Muscle of back (tissue), 13 donors: ENCODE measurements around the gene MAN1A2. TPM values are rescaled to one million over a fixed set of nuclear protein-coding genes. Genes with fewer than 3 reads are reported as not detected.
"Not testable (repeated sequence)": the region's sequence is repeated elsewhere in the genome, so short reads cannot be mapped to it uniquely, and the experiment has no call there.

Experiments used
- DNase-seq, 3 donors: peaks; one replicate each; pipeline versions ENCODE4 v3.0.0 to v3.0.0-alpha.2; 2013
- long read RNA-seq, 9 donors: transcript quantifications; one replicate each; lab custom pipeline, GENCODE V29; 2026
- polyA plus RNA-seq, 10 donors: library from polyadenylated mRNA; unstranded; fragments of 120-200 nt; gene quantifications; one replicate each; pipeline ENCODE4 v1.2.1, GENCODE V29; 2013; ENCODE audit not compliant: insufficient read length in 10 of 10

MAN1A2 gene
- 10 to 100 TPM; 20.0 to 32.8 (median 26.1) TPM for polyA plus RNA-seq
- long read RNA-seq, donor 1, full-length matches to known transcripts, result 1 of 6 reads
- long read RNA-seq, donor 1, partial matches to known transcripts, result 5 of 6 reads
- long read RNA-seq, donor 1, other reads (novel, unspliced or antisense), result 0 of 6 reads
- long read RNA-seq, donor 2, full-length matches to known transcripts, result 1 of 1 reads
- long read RNA-seq, donor 2, partial matches to known transcripts, result 0 of 1 reads
- long read RNA-seq, donor 2, other reads (novel, unspliced or antisense), result 0 of 1 reads
- long read RNA-seq, donor 3, result 0 reads
- long read RNA-seq, donor 4, partial matches to known transcripts, result 7 of 9 reads
- long read RNA-seq, donor 4, other reads (novel, unspliced or antisense), result 0 of 9 reads
- long read RNA-seq, donor 5, partial matches to known transcripts, result 18 of 18 reads
- long read RNA-seq, donor 5, other reads (novel, unspliced or antisense), result 0 of 18 reads
- long read RNA-seq, donor 6, full-length matches to known transcripts, result 5 of 13 reads
- long read RNA-seq, donor 6, partial matches to known transcripts, result 8 of 13 reads
- long read RNA-seq, donor 6, other reads (novel, unspliced or antisense), result 0 of 13 reads
- long read RNA-seq, donor 7, full-length matches to known transcripts, result 1 of 1 reads
- long read RNA-seq, donor 7, partial matches to known transcripts, result 0 of 1 reads
- long read RNA-seq, donor 7, other reads (novel, unspliced or antisense), result 0 of 1 reads
- long read RNA-seq, donor 8, full-length matches to known transcripts, result 1 of 8 reads
- long read RNA-seq, donor 8, partial matches to known transcripts, result 7 of 8 reads
- long read RNA-seq, donor 8, other reads (novel, unspliced or antisense), result 0 of 8 reads
- long read RNA-seq, donor 9, full-length matches to known transcripts, result 1 of 1 reads
- long read RNA-seq, donor 9, partial matches to known transcripts, result 0 of 1 reads
- long read RNA-seq, donor 9, other reads (novel, unspliced or antisense), result 0 of 1 reads

DNA sequence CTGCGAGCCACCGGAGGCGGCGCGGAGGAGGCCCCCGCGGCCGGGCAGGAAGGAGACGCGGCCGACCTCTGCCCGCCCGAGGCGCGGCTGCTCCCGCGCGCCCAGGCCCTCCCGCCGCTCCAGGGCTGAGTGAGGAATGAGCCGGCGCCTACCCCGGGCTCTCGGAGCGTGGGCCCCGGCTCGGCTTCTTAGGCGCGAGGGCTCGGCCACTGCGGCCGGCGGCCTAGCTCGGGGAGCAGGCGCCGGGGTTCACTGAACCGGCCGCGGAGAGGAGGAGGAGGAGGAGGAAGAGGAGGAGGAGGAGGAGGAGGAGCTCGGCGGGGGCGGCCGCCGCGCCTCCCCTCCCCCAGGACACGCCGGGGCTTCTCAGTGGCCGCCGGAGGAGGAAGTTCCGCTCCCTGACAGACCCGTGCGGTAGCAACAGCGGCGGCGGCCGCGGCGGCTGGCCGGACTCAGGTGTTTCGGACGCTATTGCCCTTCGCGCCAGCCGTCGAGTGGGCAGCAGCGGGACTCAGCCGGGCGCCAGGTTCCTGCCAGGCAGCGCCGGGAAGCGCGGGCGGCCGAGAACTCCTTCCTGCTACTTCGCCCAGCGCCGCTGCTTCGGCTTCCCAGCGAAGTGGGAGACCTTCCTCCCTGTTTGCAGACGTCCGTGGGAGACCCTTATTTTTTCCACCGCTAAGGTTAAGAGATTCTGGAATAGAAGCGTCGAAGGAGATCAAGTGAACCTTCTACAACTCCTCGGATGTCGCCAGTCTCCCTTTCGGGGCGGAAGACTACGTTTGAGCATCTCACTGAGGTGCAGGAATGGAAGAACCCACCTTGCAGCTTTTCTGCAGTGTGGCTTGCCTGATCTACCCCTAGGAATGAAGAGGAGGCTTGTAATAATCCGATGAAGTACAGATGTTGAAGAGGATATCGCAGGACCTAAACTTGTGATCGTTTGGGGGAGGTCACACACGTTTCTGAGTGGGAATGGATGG is at the start of gene MAN1A2:
Gene MAN1A2 (plus strand): TSS at position 404 of the 980 bp plus-strand sequence. CDS start 735 bp downstream, outside the sequence.
- peak; percentile 81 to 95 (median 88) for DNase-seq

DNA sequence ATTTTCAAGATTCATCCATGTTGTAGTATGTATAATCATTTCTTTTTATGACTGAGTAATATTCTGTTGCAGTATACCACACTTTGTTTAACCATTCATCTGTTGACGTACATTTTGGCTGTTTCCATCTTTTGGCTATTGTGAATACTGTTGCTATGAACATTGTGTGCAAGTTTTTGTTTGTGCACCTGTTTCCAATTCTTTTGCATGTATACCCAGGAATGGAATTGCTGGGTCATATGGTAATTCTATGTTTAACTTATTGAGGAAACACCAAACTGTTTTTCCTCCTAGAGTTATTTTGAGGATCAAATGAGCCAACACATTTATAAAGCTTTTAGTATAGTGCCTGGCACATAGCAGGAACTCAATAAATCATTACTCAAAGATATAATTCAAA is 49.2 kb upstream of the MAN1A2 start:
- no peak for DNase-seq

GRCh38 chr1:117318426-117318825 is 48.8 kb upstream of the MAN1A2 start:
- DNase-seq, result no peak

- DNase-seq, result no peak
These were observed 46.7 kb upstream of the MAN1A2 start for GRCh38 chr1:117320515-117320914.

- DNase-seq, result peak in 1 of 3 donors; percentile 31
These were observed 45.3 kb upstream of the MAN1A2 start for GRCh38 chr1:117321680-117322609.

GRCh38 chr1:117324357-117324756 is 42.9 kb upstream of the MAN1A2 start:
- no peak for DNase-seq

GRCh38 chr1:117326035-117326434 is 41.2 kb upstream of the MAN1A2 start:
- DNase-seq, result not testable (repeated sequence)

GRCh38 chr1:117327011-117327410 is 40.2 kb upstream of the MAN1A2 start:
- DNase-seq, result no peak

DNA sequence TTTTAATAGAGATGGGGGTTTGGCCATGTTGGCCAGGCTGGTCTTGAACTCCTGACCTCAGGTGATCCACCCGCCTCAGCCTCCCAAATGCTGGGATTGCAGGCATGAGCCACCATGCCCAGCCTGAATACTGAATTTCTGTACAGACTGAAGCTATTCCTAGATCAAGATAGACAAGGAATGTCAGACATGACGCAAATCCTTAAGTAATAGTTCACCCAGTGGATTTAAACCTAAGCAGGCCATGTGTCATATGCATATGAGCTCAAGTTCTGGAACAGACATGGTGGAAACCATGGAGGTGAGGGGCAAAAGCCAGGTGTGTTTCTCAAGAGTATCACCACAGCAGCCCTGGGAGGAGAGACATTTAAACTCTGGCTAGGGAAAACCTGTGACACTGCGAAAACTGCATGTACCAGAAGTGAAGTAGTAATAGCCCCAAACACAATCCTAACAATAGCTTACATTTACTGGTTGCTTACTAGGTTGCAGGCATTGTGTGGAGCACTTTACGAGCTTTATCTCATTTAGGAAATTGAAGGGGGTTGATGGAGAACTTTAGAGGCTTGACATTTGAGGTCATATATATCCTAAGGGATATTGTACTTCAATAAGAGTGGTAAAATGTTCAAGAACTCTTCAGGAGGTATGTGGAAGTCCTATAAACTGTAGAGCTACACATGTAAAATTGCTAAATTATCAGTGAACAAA is 31.7 kb upstream of the MAN1A2 start:
- DNase-seq, result no peak

- peak; percentile 17 to 38 (median 18) for DNase-seq
These were observed 31.0 kb upstream of the MAN1A2 start for GRCh38 chr1:117336088-117336817.

DNA sequence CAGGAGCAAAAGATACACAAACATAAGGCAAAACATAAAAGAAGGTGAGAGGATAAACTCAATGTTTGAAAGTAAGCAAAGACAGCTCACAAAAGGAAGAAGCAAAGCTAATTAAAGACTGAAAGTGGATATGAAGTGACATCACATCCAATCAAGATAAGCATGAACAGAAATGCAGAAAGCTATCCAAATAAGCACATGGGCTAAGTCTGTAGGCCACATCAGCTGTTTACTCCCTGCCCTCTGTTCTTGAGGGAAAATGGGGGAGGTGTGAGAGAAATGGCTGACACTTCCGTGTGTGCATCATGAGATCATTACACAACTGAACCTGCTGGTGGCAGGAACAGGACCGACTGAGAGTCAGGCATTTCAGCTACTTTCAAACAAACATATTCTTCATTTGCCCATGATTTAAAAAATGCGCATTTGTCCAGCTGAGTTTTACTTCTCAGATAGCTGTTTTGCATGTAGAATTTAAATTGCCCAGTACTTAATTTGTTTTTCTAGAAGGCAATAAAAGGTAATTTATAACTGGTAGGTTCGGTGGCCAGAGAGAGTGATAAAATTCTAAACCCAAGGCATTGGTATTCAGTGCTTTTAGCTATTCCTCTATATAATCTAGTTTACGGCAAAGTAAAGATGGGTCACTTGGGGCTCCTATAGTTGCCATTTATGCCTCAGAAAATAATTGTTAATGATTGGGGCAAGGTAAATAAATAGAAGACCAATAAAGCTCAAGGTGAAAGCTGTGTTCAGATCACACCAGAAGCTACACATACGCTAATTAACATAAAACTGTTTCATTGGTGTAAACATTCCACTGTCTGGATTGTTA is 27.2 kb upstream of the MAN1A2 start:
- peak in 2 of 3 donors; percentile 8 to 26 for DNase-seq

DNA sequence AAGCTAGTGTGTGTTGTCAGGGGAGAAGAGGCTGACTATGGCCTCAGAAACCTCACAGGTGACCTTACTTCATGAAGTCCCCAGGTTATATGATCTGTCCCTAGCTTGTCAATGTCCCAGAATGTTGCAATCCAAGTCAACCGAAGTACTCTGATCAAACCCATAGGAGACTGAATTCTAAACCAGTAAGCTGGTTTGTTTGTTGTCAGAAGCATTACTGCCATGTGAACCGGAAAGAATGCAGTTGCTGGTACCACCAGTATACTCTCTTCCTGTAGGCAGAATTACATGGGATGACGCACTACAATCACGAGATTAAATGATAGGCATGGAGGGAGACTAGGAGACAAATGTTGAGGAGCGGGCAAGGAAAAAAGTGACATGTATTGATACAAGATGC is 26.1 kb upstream of the MAN1A2 start:
- DNase-seq, result no peak

DNA sequence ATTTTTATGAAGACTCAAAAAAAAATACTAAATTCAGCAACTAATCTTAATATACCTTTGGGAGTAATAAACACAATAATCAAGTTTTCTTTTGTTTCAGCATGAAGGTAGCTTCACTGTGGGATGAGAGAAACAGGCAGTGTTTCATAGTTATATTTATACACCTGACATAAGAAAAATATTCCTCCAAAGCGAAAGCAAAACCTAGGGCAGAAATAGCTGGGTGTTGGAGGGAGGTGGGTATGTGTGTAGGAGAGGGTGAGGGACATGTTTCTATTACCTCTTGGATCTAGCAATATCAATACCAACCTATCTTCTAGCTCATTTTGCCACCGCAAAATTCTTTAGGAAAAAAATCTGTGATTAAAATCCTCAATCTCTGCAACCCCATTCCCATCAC is 24.9 kb upstream of the MAN1A2 start:
- no peak for DNase-seq

DNA sequence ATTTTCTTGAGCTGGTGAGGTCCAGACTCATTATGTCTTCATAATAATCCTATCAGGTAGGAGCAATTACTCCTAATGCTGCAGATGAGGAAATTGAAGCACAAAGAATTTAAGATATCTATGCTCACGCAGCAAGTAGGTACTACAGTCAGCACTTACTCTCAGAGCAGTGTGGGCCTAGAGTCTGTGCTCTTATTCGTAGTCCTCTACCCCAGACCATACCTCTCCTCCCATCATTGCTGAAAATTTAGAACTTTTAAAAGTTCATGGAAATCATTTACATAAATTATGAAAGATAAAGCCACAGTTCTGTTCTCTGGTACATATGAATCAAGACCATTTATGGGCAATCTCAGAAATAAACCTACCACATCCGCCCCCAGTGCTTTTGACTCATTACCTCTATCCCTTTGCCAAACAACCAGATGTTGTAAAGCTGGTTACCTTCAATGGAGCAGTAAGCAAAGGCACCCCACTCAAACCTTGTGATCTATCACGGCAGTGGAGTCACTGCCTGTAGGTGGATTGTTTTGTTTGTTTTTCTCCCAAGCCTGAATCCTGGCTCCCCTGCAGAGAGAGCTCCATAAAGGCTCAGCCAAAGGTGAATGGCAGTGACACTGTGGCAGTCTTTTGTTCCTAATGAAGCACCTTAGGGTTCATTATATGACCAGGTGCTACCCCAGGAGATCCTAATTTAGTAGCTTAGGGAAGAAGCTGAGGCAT is 20.9 kb upstream of the MAN1A2 start:
- no peak for DNase-seq

DNA sequence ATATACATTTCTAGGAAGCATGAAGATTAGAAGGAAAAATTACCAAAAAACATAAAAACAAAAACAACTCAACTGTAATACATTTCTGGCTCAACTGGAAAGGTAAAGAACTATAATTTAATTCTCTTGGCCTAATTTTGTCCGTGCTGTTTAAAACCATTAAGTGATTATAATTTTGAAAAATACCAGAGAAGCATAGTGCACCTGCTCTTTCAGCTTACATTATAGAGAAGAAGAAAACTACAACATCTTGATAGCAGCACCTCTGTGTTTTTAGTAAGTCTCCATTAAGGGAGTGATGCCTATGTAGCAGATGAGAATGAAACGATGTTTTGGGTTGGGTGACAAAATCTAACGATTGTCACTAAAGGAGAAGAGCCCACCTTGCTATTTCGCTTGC is 19.3 kb upstream of the MAN1A2 start:
- DNase-seq, result no peak

DNA sequence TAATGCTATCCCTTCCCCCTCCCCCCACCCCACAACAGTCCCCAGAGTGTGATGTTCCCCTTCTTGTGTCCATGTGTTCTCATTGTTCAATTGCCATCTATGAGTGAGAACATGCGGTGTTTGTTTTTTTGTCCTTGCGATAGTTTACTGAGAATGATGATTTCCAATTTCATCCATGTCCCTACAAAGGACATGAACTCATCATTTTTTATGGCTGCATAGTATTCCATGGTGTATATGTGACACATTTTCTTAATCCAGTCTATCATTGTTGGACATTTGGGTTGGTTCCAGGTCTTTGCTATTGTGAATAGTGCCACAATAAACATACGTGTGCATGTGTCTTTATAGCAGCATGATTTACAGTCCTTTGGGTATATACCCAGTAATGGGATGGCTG is 14.6 kb upstream of the MAN1A2 start:
- DNase-seq, result not testable (repeated sequence)
